CD8-positive, alpha-beta memory T cell (primary cell): ENCODE data around the gene MSI2. TPM values are rescaled to one million over a fixed set of nuclear protein-coding genes. Genes with fewer than 3 reads are reported as not detected.
A peak's percentile ranks its signal among the peaks of the same experiment; 100 is the strongest.
"Not testable (repeated sequence)": the region's sequence is repeated elsewhere in the genome, so short reads cannot be mapped to it uniquely, and the experiment has no call there.

Experiments
- CTCF ChIA-PET: fragments of 350-600 bp; sonication (Branson Sonifier 250); formaldehyde crosslinking; loops from one replicate; lab custom pipeline; 2021; ENCODE audit warnings: antibody characterized with exemption; lab: Charles Lee
- POLR2A ChIA-PET: fragments of 350-600 bp; sonication (Branson Sonifier 250); formaldehyde crosslinking; loops from one replicate; lab custom pipeline; 2021; ENCODE audit warnings: antibody characterized with exemption; lab: Charles Lee
- DNase-seq, 5 donors: peaks; one replicate each; pipeline versions ENCODE4 v3.0.0 to v3.0.0-alpha.2; 2020 to 2022; ENCODE audit warnings: mixed read lengths in 1 of 5
- H3K27ac ChIP-seq: one replicate; pipeline ENCODE4 v1.7.0; 2013; ENCODE audit warnings: low read depth, mild to moderate bottlenecking, low read length, moderate library complexity
- H3K27me3 ChIP-seq: 2 replicates; pipeline ENCODE4 v1.7.0; 2013; ENCODE audit warnings: low read length, mild to moderate bottlenecking; ENCODE audit not compliant: insufficient read depth, poor library complexity, severe bottlenecking
- H3K36me3 ChIP-seq: 2 replicates; pipeline ENCODE4 v1.7.0; 2013; ENCODE audit warnings: mild to moderate bottlenecking, low read length, moderate library complexity; ENCODE audit not compliant: insufficient read depth
- H3K4me1 ChIP-seq: 2 replicates; pipeline ENCODE4 v1.7.0; 2013; ENCODE audit warnings: mild to moderate bottlenecking, low read length, moderate library complexity; ENCODE audit not compliant: insufficient read depth
- H3K4me3 ChIP-seq: 2 replicates; pipeline ENCODE4 v1.7.0; 2013; ENCODE audit warnings: mild to moderate bottlenecking, low read length
- H3K9me3 ChIP-seq: 2 replicates; pipeline ENCODE4 v1.7.0; 2013; ENCODE audit warnings: mild to moderate bottlenecking, low read length
- H3K27ac Mint-ChIP-seq, 8 donors: one replicate each; pipeline ENCODE4 v1.8.0; 2020 to 2021; ENCODE audit warnings: mixed read lengths in 8 of 8, mild to moderate bottlenecking in 6 of 8, inconsistent platforms in 3 of 8, moderate library complexity in 3 of 8
- H3K27me3 Mint-ChIP-seq, 2 donors: one replicate each; pipeline ENCODE4 v1.8.0; 2020 to 2021; ENCODE audit warnings: mixed read lengths in 2 of 2, mild to moderate bottlenecking in 1 of 2, moderate library complexity in 1 of 2
- H3K36me3 Mint-ChIP-seq, 3 donors: one replicate each; pipeline ENCODE4 v1.8.0; 2020 to 2021; ENCODE audit warnings: mixed read lengths in 3 of 3, inconsistent platforms in 1 of 3, mild to moderate bottlenecking in 1 of 3
- H3K4me1 Mint-ChIP-seq, 3 donors: one replicate each; pipeline ENCODE4 v1.8.0; 2020 to 2021; ENCODE audit warnings: mixed read lengths in 3 of 3, inconsistent platforms in 1 of 3, mild to moderate bottlenecking in 1 of 3
- H3K4me3 Mint-ChIP-seq, 7 donors: one replicate each; pipeline ENCODE4 v1.8.0; 2020 to 2021; ENCODE audit warnings: mixed read lengths in 7 of 7, mild to moderate bottlenecking in 6 of 7, moderate library complexity in 4 of 7, inconsistent platforms in 2 of 7
- H3K9me3 Mint-ChIP-seq, 5 donors: one replicate each; pipeline ENCODE4 v1.8.0; 2020 to 2022; ENCODE audit warnings: mixed read lengths in 5 of 5, mild to moderate bottlenecking in 3 of 5, moderate library complexity in 2 of 5, inconsistent platforms in 1 of 5
- polyA plus RNA-seq: library from polyadenylated mRNA; unstranded; fragments of 300-500 nt; fragmentation: Illumina TruSeq; gene quantifications from one replicate; pipeline ENCODE4 v1.2.3, GENCODE V29; 2021
- total RNA-seq, 2 experiments: library from RNA; stranded (reverse); gene quantifications; one replicate each; pipeline ENCODE4 v1.2.3, GENCODE V29; 2021

MSI2 gene
- total and polyA plus RNA-seq, 3 experiments from 2014 or later, result 2.3 to 58.0 (median 57.1) TPM

- Histone ChIP-seq H3K27me3 (no peaks in the 10 kb centered on the region), H3K36me3 (peaks cover 9% of the 10 kb centered on the region), H3K4me1 (no peaks in the 10 kb centered on the region), H3K9me3 (no peaks in the 10 kb centered on the region), H3K4me3 (no peak overlapping the region), H3K27ac (no peak overlapping the region)
- H3K27me3 Mint-ChIP-seq, result no peaks in the 10 kb centered on the region
- H3K4me1 Mint-ChIP-seq, result peaks cover 23 to 57% (median 56%) of the 10 kb centered on the region in 3 donors
- DNase-seq, result peak in 1 of 5 donors; percentile 23
- H3K4me3 Mint-ChIP-seq, result no peak overlapping the region
- peak overlapping the region in 3 of 8 donors; percentile 3 to 24 (median 4) for H3K27ac Mint-ChIP-seq
- CTCF ChIA-PET, result interaction anchor here (1.4 kb wide), 1 partner anchor 51 kb away, joined by 4 read pairs; no protein-coding TSS in a partner anchor
- H3K9me3 Mint-ChIP-seq, result no peaks in the 10 kb centered on the region
- H3K36me3 Mint-ChIP-seq, result peaks cover 22 to 69% (median 29%) of the 10 kb centered on the region in 3 donors
- POLR2A ChIA-PET, result no interaction called here
Observed at GRCh38 chr17:57294629-57295501, 38.5 kb downstream of the MSI2 start.

- H3K27me3 ChIP-seq, result no peaks in the 10 kb centered on the region
- H3K4me3 ChIP-seq, result no peak overlapping the region
- ChIA-PET POLR2A (no interaction called here), CTCF (interaction anchor here (1.4 kb wide), 1 partner anchor 52 kb away, joined by 4 read pairs; no protein-coding TSS in a partner anchor)
- Mint-ChIP-seq H3K4me1 (peaks cover 24 to 60% (median 56%) of the 10 kb centered on the region in 3 donors), H3K36me3 (peaks cover 25 to 73% (median 34%) of the 10 kb centered on the region in 3 donors), H3K27ac (no peak overlapping the region), H3K4me3 (no peak overlapping the region), H3K27me3 (no peaks in the 10 kb centered on the region), H3K9me3 (no peaks in the 10 kb centered on the region)
- no peaks in the 10 kb centered on the region for H3K9me3 ChIP-seq
- H3K4me1 ChIP-seq, result no peaks in the 10 kb centered on the region
- H3K27ac ChIP-seq, result no peak overlapping the region
- peaks cover 9% of the 10 kb centered on the region for H3K36me3 ChIP-seq
- no peak for DNase-seq
Observed at GRCh38 chr17:57295526-57296023, 39.3 kb downstream of the MSI2 start.

GRCh38 chr17:57296231-57296630 lies 39.9 kb downstream of the MSI2 start:
- Histone ChIP-seq H3K4me3 (no peak overlapping the region), H3K36me3 (peaks cover 7% of the 10 kb centered on the region), H3K27ac (no peak overlapping the region), H3K4me1 (no peaks in the 10 kb centered on the region), H3K27me3 (no peaks in the 10 kb centered on the region), H3K9me3 (no peaks in the 10 kb centered on the region)
- DNase-seq, result no peak
- Mint-ChIP-seq H3K4me1 (peaks cover 29 to 64% (median 58%) of the 10 kb centered on the region in 3 donors), H3K27ac (no peak overlapping the region), H3K4me3 (no peak overlapping the region), H3K27me3 (no peaks in the 10 kb centered on the region), H3K9me3 (no peaks in the 10 kb centered on the region), H3K36me3 (peaks cover 29 to 73% (median 36%) of the 10 kb centered on the region in 3 donors)
- ChIA-PET POLR2A (no interaction called here), CTCF (no interaction called here)

- peaks cover 4% of the 10 kb centered on the region for H3K36me3 ChIP-seq
- H3K9me3 ChIP-seq, result no peaks in the 10 kb centered on the region
- Mint-ChIP-seq H3K27ac (peak overlapping the region in 1 of 8 donors; percentile 60), H3K4me3 (peak overlapping the region in 1 of 7 donors; percentile 10), H3K27me3 (no peaks in the 10 kb centered on the region), H3K4me1 (peaks cover 42 to 65% (median 59%) of the 10 kb centered on the region in 3 donors), H3K9me3 (no peaks in the 10 kb centered on the region), H3K36me3 (peaks cover 29 to 62% (median 35%) of the 10 kb centered on the region in 3 donors)
- no peaks in the 10 kb centered on the region for H3K27me3 ChIP-seq
- DNase-seq, result no peak
- no peak overlapping the region for H3K4me3 ChIP-seq
- no peaks in the 10 kb centered on the region for H3K4me1 ChIP-seq
- ChIA-PET POLR2A (no interaction called here), CTCF (no interaction called here)
- H3K27ac ChIP-seq, result no peak overlapping the region
Observed at GRCh38 chr17:57299176-57299575, 42.9 kb downstream of the MSI2 start.

DNA sequence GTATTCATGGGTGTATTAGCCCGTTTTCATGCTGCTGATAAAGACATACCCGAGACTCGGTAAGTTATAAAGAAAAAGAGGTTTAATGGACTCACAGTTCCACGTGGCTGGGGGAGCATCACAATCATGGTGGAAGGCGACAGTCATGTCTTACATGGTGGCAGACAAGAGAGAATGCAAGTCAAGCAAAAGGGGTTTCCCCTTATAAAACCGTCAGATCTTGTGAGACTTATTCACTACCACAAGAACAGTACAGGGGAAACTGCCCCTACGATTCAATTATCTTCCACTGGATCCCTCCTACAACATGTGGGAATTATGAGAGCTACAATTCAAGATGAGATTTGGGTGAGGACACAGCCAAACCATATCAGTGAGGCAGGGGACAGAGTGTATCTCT lies 44.3 kb downstream of the MSI2 start:
- H3K4me3 ChIP-seq, H3K4me3 Mint-ChIP-seq, H3K27me3 Mint-ChIP-seq, H3K36me3 ChIP-seq, H3K9me3 ChIP-seq, H3K27me3 ChIP-seq, DNase-seq, H3K27ac Mint-ChIP-seq, H3K27ac ChIP-seq, H3K4me1 ChIP-seq, H3K9me3 Mint-ChIP-seq, POLR2A ChIA-PET: not testable (repeated sequence)
- CTCF ChIA-PET, result interaction anchor here (1.2 kb wide), 1 partner anchor 484 kb away, joined by 3 read pairs; no protein-coding TSS in a partner anchor
- Mint-ChIP-seq H3K36me3 (peaks cover 26 to 51% (median 30%) of the 10 kb centered on the region in 3 donors), H3K4me1 (peaks cover 31 to 54% (median 53%) of the 10 kb centered on the region in 3 donors)

GRCh38 chr17:57302690-57303465 lies 46.6 kb downstream of the MSI2 start:
- Histone ChIP-seq H3K4me3 (no peak overlapping the region), H3K27ac (no peak overlapping the region), H3K9me3 (no peaks in the 10 kb centered on the region), H3K4me1 (no peaks in the 10 kb centered on the region), H3K27me3 (no peaks in the 10 kb centered on the region), H3K36me3 (no peaks in the 10 kb centered on the region)
- Mint-ChIP-seq H3K4me3 (no peak overlapping the region), H3K4me1 (peaks cover 39 to 59% (median 57%) of the 10 kb centered on the region in 3 donors), H3K9me3 (no peaks in the 10 kb centered on the region), H3K27me3 (no peaks in the 10 kb centered on the region), H3K27ac (peak overlapping the region in 5 of 8 donors; percentile 17 to 76 (median 48)), H3K36me3 (peaks cover 20 to 50% (median 24%) of the 10 kb centered on the region in 3 donors)
- ChIA-PET CTCF (no interaction called here), POLR2A (no interaction called here)
- DNase-seq, result no peak

DNA sequence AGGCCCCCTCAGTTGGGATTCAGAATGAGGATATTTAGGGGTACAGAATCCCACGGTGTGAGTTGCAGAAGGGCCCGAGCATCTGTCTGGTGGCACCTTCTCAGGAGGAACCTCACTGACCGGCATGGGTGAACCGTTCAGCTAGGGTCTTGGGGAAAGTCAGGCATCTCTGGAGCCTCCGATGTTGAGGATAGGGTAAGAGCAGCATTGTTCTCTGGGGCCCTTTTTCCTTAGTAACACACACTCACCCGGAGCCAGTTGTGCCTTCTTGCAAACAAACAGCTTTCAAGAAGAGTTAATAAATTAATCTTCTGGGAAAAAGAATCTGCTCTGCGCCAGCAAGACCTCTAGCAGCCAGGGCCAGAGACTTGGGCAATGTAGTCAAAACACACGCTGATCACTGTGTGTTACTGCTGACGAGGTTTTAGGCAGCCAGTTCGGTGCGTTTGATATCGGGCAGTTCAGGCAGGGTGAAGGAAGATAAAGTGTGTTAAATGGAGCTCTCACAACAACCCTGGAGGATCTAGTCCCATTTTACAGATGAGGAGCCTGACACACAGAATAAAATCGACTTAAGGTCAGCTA lies 48.9 kb downstream of the MSI2 start:
- ChIA-PET CTCF (interaction anchor here (1.3 kb wide), 1 partner anchor 30 kb away, joined by 3 read pairs; no protein-coding TSS in a partner anchor), POLR2A (no interaction called here)
- Mint-ChIP-seq H3K27ac (no peak overlapping the region), H3K27me3 (peaks cover 0 to 1% of the 10 kb centered on the region in 2 donors), H3K36me3 (peaks cover 7 to 49% (median 11%) of the 10 kb centered on the region in 3 donors), H3K4me3 (no peak overlapping the region), H3K9me3 (no peaks in the 10 kb centered on the region), H3K4me1 (peaks cover 42 to 61% (median 52%) of the 10 kb centered on the region in 3 donors)
- Histone ChIP-seq H3K9me3 (no peaks in the 10 kb centered on the region), H3K36me3 (no peaks in the 10 kb centered on the region), H3K27ac (no peak overlapping the region), H3K4me1 (no peaks in the 10 kb centered on the region), H3K27me3 (no peaks in the 10 kb centered on the region), H3K4me3 (no peak overlapping the region)
- DNase-seq, result no peak
